A549 (cell line): ENCODE measurements around the gene MRPL51.

Experiments
- EHMT2 ChIP-seq: fragments of 200-600 bp; sonication (generic); IDR thresholded peaks from 2 replicates; pipeline ENCODE4 v1.6.1; 2016; ENCODE audit warnings: antibody characterized with exemption, low read depth, mild to moderate bottlenecking, moderate library complexity
- EP300 ChIP-seq, 2 experiments: fragments of >200 bp; sonication (Bioruptor Twin); formaldehyde crosslinking; IDR thresholded peaks; 2 replicates in 1 of 2; 3 replicates in 1 of 2; pipeline ENCODE4 v1.6.1; 2016 to 2017
- HDAC2 ChIP-seq: fragments of 200-600 bp; sonication (generic); IDR thresholded peaks from 2 replicates; pipeline ENCODE4 v1.6.1; 2016
- JUN ChIP-seq, 2 experiments: fragments of >200 bp; sonication (Bioruptor Twin); formaldehyde crosslinking; IDR thresholded peaks; 2 replicates in 1 of 2; 3 replicates in 1 of 2; pipeline ENCODE4 v1.6.1; 2016 to 2017
- KDM1A ChIP-seq: fragments of 200-600 bp; sonication (generic); IDR thresholded peaks from 2 replicates; pipeline ENCODE4 v1.6.1; 2016; ENCODE audit warnings: low read depth, mild to moderate bottlenecking
- KDM5A ChIP-seq: fragments of 200-600 bp; sonication (generic); IDR thresholded peaks from 2 replicates; pipeline ENCODE4 v1.6.1; 2016; ENCODE audit warnings: antibody characterized with exemption, mild to moderate bottlenecking
- MYC ChIP-seq: IDR thresholded peaks from 2 replicates; pipeline ENCODE4 v1.6.1; 2012; ENCODE audit warnings: mild to moderate bottlenecking, inconsistent platforms, low read length, improper control_type of control experiment, borderline replicate concordance
- POLR2AphosphoS2 ChIP-seq: conservative IDR thresholded peaks from 2 replicates; pipeline ENCODE4 v1.6.1; 2012; ENCODE audit warnings: low read length, improper control_type of control experiment, inconsistent platforms
- RAD21 ChIP-seq, 2 experiments: fragments of >200 bp in 1 of 2; sonication (Bioruptor Twin) in 1 of 2; formaldehyde crosslinking in 1 of 2; IDR thresholded peaks in 1 of 2; conservative IDR thresholded peaks in 1 of 2; 2 replicates in 1 of 2; 3 replicates in 1 of 2; pipeline ENCODE4 v1.6.1; 2012 to 2018; ENCODE audit warnings: inconsistent platforms in 1 of 2
- RCOR1 ChIP-seq: fragments of 150-350 bp; IDR thresholded peaks from 2 replicates; pipeline ENCODE4 v1.6.1; 2014; ENCODE audit warnings: antibody characterized with exemption, low read length, low read depth
- TF ChIP-seq, protein P1 (sequence below): fragments of 250-450 bp; sonication (Bioruptor Pico); IDR thresholded peaks from 2 replicates; pipeline ENCODE4 v1.5.0; 2021; ENCODE audit warnings: mild to moderate bottlenecking, moderate library complexity, borderline replicate concordance
- TF ChIP-seq, protein P2 (sequence below): fragments of >200 bp; sonication (Bioruptor Twin); formaldehyde crosslinking; IDR thresholded peaks from 3 replicates; pipeline ENCODE4 v1.5.1; 2016
- TF ChIP-seq, protein P3 (sequence below): fragments of 450-650 bp; IDR thresholded peaks from 2 replicates; pipeline ENCODE4 v1.6.1; 2014; ENCODE audit warnings: antibody characterized with exemption
- TF ChIP-seq, protein P4 (sequence below): fragments of >200 bp; sonication (Bioruptor Twin); formaldehyde crosslinking; IDR thresholded peaks from 3 replicates; pipeline ENCODE4 v1.6.1; 2016

DNA sequence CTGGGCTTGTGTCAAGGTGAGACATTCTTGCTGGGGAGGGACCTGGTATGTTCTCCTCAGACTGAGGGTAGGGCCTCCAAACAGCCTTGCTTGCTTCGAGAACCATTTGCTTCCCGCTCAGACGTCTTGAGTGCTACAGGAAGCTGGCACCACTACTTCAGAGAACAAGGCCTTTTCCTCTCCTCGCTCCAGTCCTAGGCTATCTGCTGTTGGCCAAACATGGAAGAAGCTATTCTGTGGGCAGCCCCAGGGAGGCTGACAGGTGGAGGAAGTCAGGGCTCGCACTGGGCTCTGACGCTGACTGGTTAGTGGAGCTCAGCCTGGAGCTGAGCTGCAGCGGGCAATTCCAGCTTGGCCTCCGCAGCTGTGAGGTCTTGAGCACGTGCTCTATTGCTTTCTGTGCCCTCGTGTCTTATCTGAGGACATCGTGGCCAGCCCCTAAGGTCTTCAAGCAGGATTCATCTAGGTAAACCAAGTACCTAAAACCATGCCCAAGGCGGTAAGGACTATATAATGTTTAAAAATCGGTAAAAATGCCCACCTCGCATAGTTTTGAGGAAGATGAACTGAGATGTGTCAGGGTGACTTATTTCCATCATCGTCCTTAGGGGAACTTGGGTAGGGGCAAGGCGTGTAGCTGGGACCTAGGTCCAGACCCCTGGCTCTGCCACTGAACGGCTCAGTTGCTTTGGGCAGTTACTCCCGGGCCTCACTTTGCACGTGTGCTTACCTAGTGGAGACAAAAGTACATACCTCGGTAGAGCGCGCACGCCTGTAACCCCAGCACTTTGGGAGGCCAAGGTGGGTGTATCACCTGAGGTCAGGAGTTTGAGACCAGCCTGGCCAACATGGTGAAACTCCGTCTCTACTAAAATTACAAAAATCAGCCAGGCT lies 45.6 kb upstream of the MRPL51 start:
- TF ChIP-seq, protein P1, sequence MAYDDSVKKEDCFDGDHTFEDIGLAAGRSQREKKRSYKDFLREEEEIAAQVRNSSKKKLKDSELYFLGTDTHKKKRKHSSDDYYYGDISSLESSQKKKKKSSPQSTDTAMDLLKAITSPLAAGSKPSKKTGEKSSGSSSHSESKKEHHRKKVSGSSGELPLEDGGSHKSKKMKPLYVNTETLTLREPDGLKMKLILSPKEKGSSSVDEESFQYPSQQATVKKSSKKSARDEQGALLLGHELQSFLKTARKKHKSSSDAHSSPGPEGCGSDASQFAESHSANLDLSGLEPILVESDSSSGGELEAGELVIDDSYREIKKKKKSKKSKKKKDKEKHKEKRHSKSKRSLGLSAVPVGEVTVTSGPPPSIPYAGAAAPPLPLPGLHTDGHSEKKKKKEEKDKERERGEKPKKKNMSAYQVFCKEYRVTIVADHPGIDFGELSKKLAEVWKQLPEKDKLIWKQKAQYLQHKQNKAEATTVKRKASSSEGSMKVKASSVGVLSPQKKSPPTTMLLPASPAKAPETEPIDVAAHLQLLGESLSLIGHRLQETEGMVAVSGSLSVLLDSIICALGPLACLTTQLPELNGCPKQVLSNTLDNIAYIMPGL (CRISPR knock-in tag), result no peak; the same call in 1 of the 2 replicates
- TF ChIP-seq, protein P2, sequence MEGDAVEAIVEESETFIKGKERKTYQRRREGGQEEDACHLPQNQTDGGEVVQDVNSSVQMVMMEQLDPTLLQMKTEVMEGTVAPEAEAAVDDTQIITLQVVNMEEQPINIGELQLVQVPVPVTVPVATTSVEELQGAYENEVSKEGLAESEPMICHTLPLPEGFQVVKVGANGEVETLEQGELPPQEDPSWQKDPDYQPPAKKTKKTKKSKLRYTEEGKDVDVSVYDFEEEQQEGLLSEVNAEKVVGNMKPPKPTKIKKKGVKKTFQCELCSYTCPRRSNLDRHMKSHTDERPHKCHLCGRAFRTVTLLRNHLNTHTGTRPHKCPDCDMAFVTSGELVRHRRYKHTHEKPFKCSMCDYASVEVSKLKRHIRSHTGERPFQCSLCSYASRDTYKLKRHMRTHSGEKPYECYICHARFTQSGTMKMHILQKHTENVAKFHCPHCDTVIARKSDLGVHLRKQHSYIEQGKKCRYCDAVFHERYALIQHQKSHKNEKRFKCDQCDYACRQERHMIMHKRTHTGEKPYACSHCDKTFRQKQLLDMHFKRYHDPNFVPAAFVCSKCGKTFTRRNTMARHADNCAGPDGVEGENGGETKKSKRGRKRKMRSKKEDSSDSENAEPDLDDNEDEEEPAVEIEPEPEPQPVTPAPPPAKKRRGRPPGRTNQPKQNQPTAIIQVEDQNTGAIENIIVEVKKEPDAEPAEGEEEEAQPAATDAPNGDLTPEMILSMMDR, result no peak
- TF ChIP-seq EP300 (IDR thresholded peaks at IDR 0.05) (no peak), KDM1A (no peak), RAD21 (conservative IDR thresholded peaks at IDR 0.05 in 1 of 2, IDR thresholded peaks at IDR 0.05 in 1 of 2) (no peak), EHMT2 (no peak), POLR2AphosphoS2 (peak; percentile 96; the same call in 1 of the 2 replicates), JUN (IDR thresholded peaks at IDR 0.05) (peak; percentile 89 to 92), KDM5A (no peak), HDAC2 (no peak), RCOR1 (no peak), MYC (no peak)
- TF ChIP-seq, protein P3, sequence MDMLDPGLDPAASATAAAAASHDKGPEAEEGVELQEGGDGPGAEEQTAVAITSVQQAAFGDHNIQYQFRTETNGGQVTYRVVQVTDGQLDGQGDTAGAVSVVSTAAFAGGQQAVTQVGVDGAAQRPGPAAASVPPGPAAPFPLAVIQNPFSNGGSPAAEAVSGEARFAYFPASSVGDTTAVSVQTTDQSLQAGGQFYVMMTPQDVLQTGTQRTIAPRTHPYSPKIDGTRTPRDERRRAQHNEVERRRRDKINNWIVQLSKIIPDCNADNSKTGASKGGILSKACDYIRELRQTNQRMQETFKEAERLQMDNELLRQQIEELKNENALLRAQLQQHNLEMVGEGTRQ, result no peak
- TF ChIP-seq, protein P4, sequence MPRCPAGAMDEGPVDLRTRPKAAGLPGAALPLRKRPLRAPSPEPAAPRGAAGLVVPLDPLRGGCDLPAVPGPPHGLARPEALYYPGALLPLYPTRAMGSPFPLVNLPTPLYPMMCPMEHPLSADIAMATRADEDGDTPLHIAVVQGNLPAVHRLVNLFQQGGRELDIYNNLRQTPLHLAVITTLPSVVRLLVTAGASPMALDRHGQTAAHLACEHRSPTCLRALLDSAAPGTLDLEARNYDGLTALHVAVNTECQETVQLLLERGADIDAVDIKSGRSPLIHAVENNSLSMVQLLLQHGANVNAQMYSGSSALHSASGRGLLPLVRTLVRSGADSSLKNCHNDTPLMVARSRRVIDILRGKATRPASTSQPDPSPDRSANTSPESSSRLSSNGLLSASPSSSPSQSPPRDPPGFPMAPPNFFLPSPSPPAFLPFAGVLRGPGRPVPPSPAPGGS, result peak; percentile 66; the same call in 1 of the 3 replicates
